Parathyroid adenoma (tissue), 2 donors: ENCODE measurements around the gene C2CD5.

Experiments
- H2AFZ ChIP-seq: fragments of 300-600 bp; sonication (generic); one replicate; pipeline ENCODE4 v1.7.0; 2017; ENCODE audit warnings: antibody characterized with exemption, mild to moderate bottlenecking
- H3K27ac ChIP-seq: fragments of 300-600 bp; sonication (generic); one replicate; pipeline ENCODE4 v1.7.0; 2017
- H3K27me3 ChIP-seq: fragments of 300-600 bp; sonication (generic); one replicate; pipeline ENCODE4 v1.7.0; 2017; ENCODE audit warnings: low read length; ENCODE audit not compliant: control insufficient read depth, insufficient read depth
- H3K36me3 ChIP-seq: fragments of 300-600 bp; sonication (generic); one replicate; pipeline ENCODE4 v1.7.0; 2017; ENCODE audit warnings: low read length; ENCODE audit not compliant: control insufficient read depth, insufficient read depth
- H3K4me1 ChIP-seq: fragments of 300-600 bp; sonication (generic); one replicate; pipeline ENCODE4 v1.7.0; 2017; ENCODE audit warnings: control low read depth
- H3K4me2 ChIP-seq: fragments of 300-600 bp; sonication (generic); one replicate; pipeline ENCODE4 v1.7.0; 2017; ENCODE audit warnings: low read length
- H3K4me3 ChIP-seq: fragments of 300-600 bp; sonication (generic); one replicate; pipeline ENCODE4 v1.7.0; 2017; ENCODE audit warnings: low read depth, low read length
- H3K79me2 ChIP-seq: fragments of 300-600 bp; sonication (generic); one replicate; pipeline ENCODE4 v1.7.0; 2017; ENCODE audit warnings: control low read depth
- H3K9ac ChIP-seq: fragments of 300-600 bp; sonication (generic); one replicate; pipeline ENCODE4 v1.7.0; 2017; ENCODE audit warnings: mild to moderate bottlenecking
- H3K9me3 ChIP-seq: fragments of 300-600 bp; sonication (generic); one replicate; pipeline ENCODE4 v1.7.0; 2017; ENCODE audit warnings: low read length; ENCODE audit not compliant: control insufficient read depth
- CTCF ChIP-seq: fragments of 300-600 bp; sonication (generic); IDR thresholded peaks from one replicate; pipeline ENCODE4 v1.7.0; 2017; ENCODE audit warnings: antibody characterized with exemption, mild to moderate bottlenecking
- donor health status: primary hyperparathyroidism.

Gene C2CD5

DNA sequence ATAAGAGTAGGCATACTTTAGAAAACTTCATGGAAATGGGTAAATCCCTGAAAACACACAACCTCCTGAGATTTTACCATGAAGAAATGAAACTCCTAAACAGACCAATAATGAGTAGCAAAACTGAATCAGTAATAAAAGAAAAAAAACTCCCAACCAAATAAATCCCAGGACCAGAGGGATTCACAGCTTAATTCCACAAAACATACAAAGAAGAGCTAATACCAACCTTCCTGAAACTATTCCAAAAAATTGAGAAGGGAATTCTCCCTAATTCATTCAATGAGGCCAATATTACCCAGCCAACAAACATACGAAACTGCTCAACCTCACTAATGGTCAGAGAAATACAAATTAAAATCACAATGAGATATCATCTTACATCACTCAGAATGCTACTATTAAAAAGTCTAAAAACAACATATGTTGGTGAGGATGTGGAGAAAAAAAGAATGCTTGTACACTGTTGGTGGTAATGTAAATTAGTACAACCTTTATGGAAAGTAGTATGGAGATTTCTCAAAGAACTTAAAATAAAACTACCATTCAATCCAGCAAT lies 112.6 kb downstream of the C2CD5 start:
- Histone ChIP-seq H3K4me2 (no peak overlapping the region), H3K27me3 (no peaks in the 10 kb centered on the region), H2AFZ (no peak overlapping the region), H3K4me3 (no peak overlapping the region), H3K9me3 (no peaks in the 10 kb centered on the region), H3K4me1 (no peaks in the 10 kb centered on the region), H3K36me3 (no peaks in the 10 kb centered on the region), H3K9ac (no peak overlapping the region), H3K27ac (no peak overlapping the region), H3K79me2 (no peaks in the 10 kb centered on the region)
- no peak for TF ChIP-seq CTCF

- Histone ChIP-seq H3K79me2 (no peaks in the 10 kb centered on the region), H3K4me2 (no peak overlapping the region), H3K27me3 (no peaks in the 10 kb centered on the region), H2AFZ (no peak overlapping the region), H3K36me3 (no peaks in the 10 kb centered on the region), H3K9ac (no peak overlapping the region), H3K4me3 (no peak overlapping the region), H3K9me3 (no peaks in the 10 kb centered on the region), H3K27ac (no peak overlapping the region), H3K4me1 (no peaks in the 10 kb centered on the region)
- no peak for TF ChIP-seq CTCF
These were observed 127.5 kb downstream of the C2CD5 start for GRCh38 chr12:22416801-22417200.

- H3K4me2 ChIP-seq: no peak overlapping the region
- H3K4me1 ChIP-seq: no peaks in the 10 kb centered on the region
- H2AFZ ChIP-seq: no peak overlapping the region
- H3K9me3 ChIP-seq: no peaks in the 10 kb centered on the region
- no peak overlapping the region for H3K4me3 ChIP-seq
- TF ChIP-seq CTCF: no peak
- no peaks in the 10 kb centered on the region for H3K36me3 ChIP-seq
- H3K27ac ChIP-seq: no peak overlapping the region
- H3K79me2 ChIP-seq: no peaks in the 10 kb centered on the region
- no peak overlapping the region for H3K9ac ChIP-seq
- no peaks in the 10 kb centered on the region for H3K27me3 ChIP-seq
These were observed 128.7 kb downstream of the C2CD5 start for GRCh38 chr12:22415342-22416309.

DNA sequence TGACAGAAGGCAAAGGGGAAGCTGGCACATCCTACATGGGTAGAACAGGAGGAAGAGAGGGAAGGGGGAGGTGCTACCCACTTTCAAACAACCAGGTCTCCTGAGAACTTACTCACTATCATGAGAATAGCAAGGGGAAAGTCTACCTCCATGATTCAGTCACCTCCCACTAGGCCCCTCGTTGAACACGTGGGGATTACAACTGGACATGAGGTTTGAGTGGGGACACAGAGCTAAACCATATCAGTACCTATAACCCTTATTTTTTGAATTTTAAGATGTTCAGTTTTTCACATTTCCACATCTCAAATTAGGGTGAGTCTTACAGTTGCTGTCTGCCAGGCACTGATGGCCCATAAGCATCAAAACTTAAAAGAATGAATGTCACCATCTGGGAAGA lies 129.6 kb downstream of the C2CD5 start:
- Histone ChIP-seq H3K4me2 (no peak overlapping the region), H3K27ac (no peak overlapping the region), H3K4me3 (no peak overlapping the region), H3K79me2 (no peaks in the 10 kb centered on the region), H3K27me3 (no peaks in the 10 kb centered on the region), H3K36me3 (no peaks in the 10 kb centered on the region), H3K4me1 (no peaks in the 10 kb centered on the region), H3K9me3 (no peaks in the 10 kb centered on the region), H3K9ac (no peak overlapping the region), H2AFZ (no peak overlapping the region)
- TF ChIP-seq CTCF: no peak
